OCI-LY7 (cell line): ENCODE data around the gene ENAM. TPM values are rescaled to one million over a fixed set of nuclear protein-coding genes. Genes with fewer than 3 reads are reported as not detected.

Source experiments
- BruUV-seq: library from RNA; stranded (reverse); fragments of 400-500 nt; replicated peaks from 2 replicates; lab custom pipeline; 2021; lab: Mats Ljungman, UMichigan
- CTCF ChIA-PET: fragments of 300-600 bp; sonication (Branson Sonifier 250); formaldehyde crosslinking; loops from one replicate; lab custom pipeline; 2022; ENCODE audit warnings: antibody characterized with exemption; ENCODE audit not compliant: unreplicated experiment; lab: Charles Lee
- POLR2A ChIA-PET: fragments of 300-600 bp; sonication (Branson Sonifier 250); formaldehyde crosslinking; loops from one replicate; lab custom pipeline; 2022; ENCODE audit warnings: antibody characterized with exemption; lab: Charles Lee
- DNase-seq: peaks from one replicate; pipeline ENCODE4 v3.0.0-alpha.2; 2015; ENCODE audit warnings: low spot score
- H2AFZ ChIP-seq: fragments of 200-600 bp; sonication (generic), shearing (Covaris generic); 2 replicates; pipeline ENCODE4 v1.6.1; 2014; ENCODE audit warnings: mild to moderate bottlenecking, antibody characterized with exemption, low read length, moderate library complexity
- H3K27ac ChIP-seq: fragments of 200-600 bp; sonication (generic); 2 replicates; pipeline ENCODE4 v1.5.1; 2014; ENCODE audit warnings: mixed run types, low read depth, mild to moderate bottlenecking, moderate library complexity, low read length, inconsistent platforms; ENCODE audit not compliant: poor library complexity, severe bottlenecking
- H3K36me3 ChIP-seq: fragments of 200-600 bp; sonication (generic); 2 replicates; pipeline ENCODE4 v1.6.1; 2014; ENCODE audit warnings: mild to moderate bottlenecking, antibody characterized with exemption, low read length, moderate library complexity, mixed read lengths; ENCODE audit not compliant: insufficient read depth
- H3K4me1 ChIP-seq: fragments of 200-600 bp; sonication (generic); 2 replicates; pipeline ENCODE4 v1.5.1; 2014; ENCODE audit warnings: mild to moderate bottlenecking, low read length; ENCODE audit not compliant: insufficient read depth, poor library complexity, severe bottlenecking
- H3K4me2 ChIP-seq: fragments of 200-600 bp; sonication (generic); 2 replicates; pipeline ENCODE4 v1.6.1; 2014; ENCODE audit warnings: mild to moderate bottlenecking, low read length
- H3K4me3 ChIP-seq: fragments of 200-600 bp; sonication (generic); 2 replicates; pipeline ENCODE4 v1.5.1; 2014; ENCODE audit warnings: mild to moderate bottlenecking, low read depth, low read length; ENCODE audit not compliant: poor library complexity, severe bottlenecking
- H3K79me2 ChIP-seq: fragments of 200-600 bp; sonication (generic); 2 replicates; pipeline ENCODE4 v1.6.1; 2016; ENCODE audit warnings: low read depth, mild to moderate bottlenecking, low read length, moderate library complexity, mixed read lengths; ENCODE audit not compliant: insufficient read depth
- H3K9me2 ChIP-seq: fragments of 200-600 bp; sonication (generic); 2 replicates; pipeline ENCODE4 v1.6.1; 2016; ENCODE audit warnings: mild to moderate bottlenecking, low read length, mixed read lengths; ENCODE audit not compliant: insufficient read depth
- H3K9me3 ChIP-seq: fragments of 200-600 bp; sonication (generic); 2 replicates; pipeline ENCODE4 v1.6.1; 2014; ENCODE audit warnings: mild to moderate bottlenecking, mixed run types, low read length, mixed read lengths
- H4K20me1 ChIP-seq: fragments of 200-600 bp; sonication (generic); 2 replicates; pipeline ENCODE4 v1.6.1; 2014; ENCODE audit warnings: mild to moderate bottlenecking, antibody characterized with exemption, low read length, moderate library complexity, mixed read lengths; ENCODE audit not compliant: insufficient read depth
- EZH2phosphoT487 ChIP-seq: fragments of 200-600 bp; sonication (generic); IDR thresholded peaks from 2 replicates; pipeline ENCODE4 v1.6.1; 2018; ENCODE audit warnings: low read depth, borderline replicate concordance, mild to moderate bottlenecking, mixed run types, antibody characterized with exemption, low read length, moderate library complexity, mixed read lengths
- intact Hi-C: fragments of 100-400 bp; cut with micrococcal nuclease; formaldehyde crosslinking; loops from one replicate; pipeline ENCODE4 v1.10.0; 2022; ENCODE audit not compliant: unreplicated experiment
- total RNA-seq, 2 experiments: library from RNA; depleted of rRNA in 1 of 2; stranded (reverse); fragments of >200 nt in 1 of 2; shearing (Covaris generic) in 1 of 2; gene quantifications; 2 replicates each; pipeline ENCODE4 v1.2.3, GENCODE V29; 2014 to 2022
- TF ChIP-seq, protein P1 (sequence below): fragments of 200-600 bp; sonication (generic); conservative IDR thresholded peaks from 2 replicates; pipeline ENCODE4 v1.5.1; 2014; ENCODE audit warnings: mild to moderate bottlenecking, antibody characterized with exemption, low read length, moderate library complexity, mixed read lengths

The ENAM gene
- total RNA-seq, 2 experiments from 2014 or later, result 0.32 to 3.5 TPM

DNA sequence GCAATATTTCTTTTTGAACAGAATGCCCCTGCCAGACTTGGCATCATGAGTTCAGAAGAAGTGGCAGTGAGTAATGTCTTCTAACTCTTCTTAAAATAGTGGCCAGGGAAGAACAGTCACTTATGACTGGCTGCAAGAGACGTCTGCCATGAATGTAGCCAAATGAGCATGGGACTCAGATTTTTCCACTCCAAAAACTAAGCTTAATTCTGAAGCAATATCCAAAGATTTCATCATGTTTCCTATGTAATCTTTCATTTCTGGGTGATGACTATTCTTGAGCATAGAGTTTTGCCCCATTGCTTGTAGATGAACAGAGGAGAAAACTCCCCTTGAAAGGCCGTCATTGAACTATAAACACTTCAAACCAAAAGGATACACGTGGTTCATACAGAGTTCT is 24.7 kb upstream of the ENAM start:
- ChIA-PET POLR2A (interaction anchor here (0.6 to 2.6 kb wide), 4 partner anchors 12 to 437 kb away, joined by 3 to 7 read pairs (median 4); no protein-coding TSS in a partner anchor), CTCF (interaction anchor here (1.0 kb wide), 1 partner anchor 10 kb away, joined by 3 read pairs; no protein-coding TSS in a partner anchor)
- BruUV-seq, result no TSS peak

DNA sequence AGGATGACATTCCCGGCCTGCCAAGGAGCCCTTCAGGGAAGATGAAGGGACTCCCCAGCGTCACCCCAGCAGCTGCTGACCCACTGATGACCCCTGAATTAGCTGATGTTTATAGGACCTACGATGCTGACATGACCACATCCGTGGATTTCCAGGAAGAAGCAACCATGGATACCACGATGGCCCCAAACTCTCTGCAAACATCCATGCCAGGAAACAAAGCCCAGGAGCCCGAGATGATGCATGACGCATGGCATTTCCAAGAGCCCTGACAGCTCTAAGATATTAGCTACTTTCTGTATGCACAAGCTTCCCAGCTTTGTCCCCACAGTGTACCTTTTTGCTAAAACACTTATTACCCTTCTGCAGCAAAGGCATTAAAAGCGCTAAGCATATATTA is 22.1 kb upstream of the ENAM start:
- DNase-seq, result no peak
- Histone ChIP-seq H3K9me2 (no peaks in the 10 kb centered on the region), H3K36me3 (no peaks in the 10 kb centered on the region), H3K27ac (no peak overlapping the region), H3K4me2 (no peak overlapping the region), H3K79me2 (no peaks in the 10 kb centered on the region), H3K4me3 (no peak overlapping the region), H4K20me1 (no peaks in the 10 kb centered on the region), H2AFZ (no peak overlapping the region), H3K9me3 (no peaks in the 10 kb centered on the region), H3K4me1 (peaks cover 7% of the 10 kb centered on the region)
- TF ChIP-seq EZH2phosphoT487, result no peak
- TF ChIP-seq, protein P1, sequence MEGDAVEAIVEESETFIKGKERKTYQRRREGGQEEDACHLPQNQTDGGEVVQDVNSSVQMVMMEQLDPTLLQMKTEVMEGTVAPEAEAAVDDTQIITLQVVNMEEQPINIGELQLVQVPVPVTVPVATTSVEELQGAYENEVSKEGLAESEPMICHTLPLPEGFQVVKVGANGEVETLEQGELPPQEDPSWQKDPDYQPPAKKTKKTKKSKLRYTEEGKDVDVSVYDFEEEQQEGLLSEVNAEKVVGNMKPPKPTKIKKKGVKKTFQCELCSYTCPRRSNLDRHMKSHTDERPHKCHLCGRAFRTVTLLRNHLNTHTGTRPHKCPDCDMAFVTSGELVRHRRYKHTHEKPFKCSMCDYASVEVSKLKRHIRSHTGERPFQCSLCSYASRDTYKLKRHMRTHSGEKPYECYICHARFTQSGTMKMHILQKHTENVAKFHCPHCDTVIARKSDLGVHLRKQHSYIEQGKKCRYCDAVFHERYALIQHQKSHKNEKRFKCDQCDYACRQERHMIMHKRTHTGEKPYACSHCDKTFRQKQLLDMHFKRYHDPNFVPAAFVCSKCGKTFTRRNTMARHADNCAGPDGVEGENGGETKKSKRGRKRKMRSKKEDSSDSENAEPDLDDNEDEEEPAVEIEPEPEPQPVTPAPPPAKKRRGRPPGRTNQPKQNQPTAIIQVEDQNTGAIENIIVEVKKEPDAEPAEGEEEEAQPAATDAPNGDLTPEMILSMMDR, result no peak
- POLR2A ChIA-PET, result interaction anchor here (0.6 to 1.8 kb wide), 5 partner anchors 16 to 529 kb away, joined by 3 to 5 read pairs (median 4); no protein-coding TSS in a partner anchor
- intact Hi-C loops, result no loop called here
- BruUV-seq, result no TSS peak
- CTCF ChIA-PET, result no interaction called here

More for the DNA sequence above, 24.7 kb upstream of the ENAM start:
- no peak for TF ChIP-seq EZH2phosphoT487
- TF ChIP-seq, protein P1, result no peak
- Histone ChIP-seq H3K36me3 (no peaks in the 10 kb centered on the region), H2AFZ (no peak overlapping the region), H3K9me3 (no peaks in the 10 kb centered on the region), H3K4me1 (peaks cover 7% of the 10 kb centered on the region), H3K79me2 (no peaks in the 10 kb centered on the region), H3K27ac (no peak overlapping the region), H3K4me3 (no peak overlapping the region), H3K9me2 (no peaks in the 10 kb centered on the region), H4K20me1 (no peaks in the 10 kb centered on the region), H3K4me2 (no peak overlapping the region)
- intact Hi-C loops, result loop anchor here (5.0 kb wide), 4 partner anchors 213 to 1108 kb away; no protein-coding TSS in a partner anchor
- no peak for DNase-seq

DNA sequence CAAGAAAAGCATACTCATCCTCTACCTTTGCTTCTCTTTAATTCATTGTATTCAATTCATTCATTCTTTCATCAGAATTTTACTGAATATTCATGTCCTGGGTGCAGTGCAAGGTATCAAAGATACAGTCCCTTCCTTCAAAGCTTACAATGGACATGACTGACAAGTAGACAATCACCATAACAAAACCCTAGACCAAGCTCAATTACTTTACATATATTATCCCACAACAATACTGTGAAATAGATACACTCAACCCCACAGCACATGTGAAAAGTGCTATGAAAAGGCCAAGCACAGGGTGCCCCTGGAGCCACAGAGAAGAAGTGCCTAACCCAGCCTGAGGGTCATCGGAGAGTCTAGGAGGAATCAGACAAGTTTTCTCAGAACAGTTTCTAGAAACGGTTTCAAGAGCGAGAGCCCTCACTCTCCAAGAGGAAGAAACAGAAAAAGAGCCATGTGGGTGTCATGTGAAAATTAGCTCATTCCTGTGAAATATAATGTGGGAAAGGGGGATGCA is 21.1 kb upstream of the ENAM start:
- Histone ChIP-seq H3K4me2 (no peak overlapping the region), H3K4me3 (no peak overlapping the region), H2AFZ (no peak overlapping the region), H3K4me1 (no peaks in the 10 kb centered on the region), H3K9me3 (no peaks in the 10 kb centered on the region), H3K9me2 (no peaks in the 10 kb centered on the region), H3K27ac (no peak overlapping the region), H3K36me3 (no peaks in the 10 kb centered on the region), H3K79me2 (no peaks in the 10 kb centered on the region), H4K20me1 (no peaks in the 10 kb centered on the region)
- no TSS peak for BruUV-seq
- TF ChIP-seq, protein P1, result no peak
- no peak for TF ChIP-seq EZH2phosphoT487
- no peak for DNase-seq
- CTCF ChIA-PET, result interaction anchor here (0.6 kb wide), 1 partner anchor 386 kb away, joined by 3 read pairs; the partner anchor contains the start of gene DCK
- intact Hi-C loops, result no loop called here
- POLR2A ChIA-PET, result interaction anchor here (0.6 to 1.8 kb wide), 4 partner anchors 17 to 398 kb away, joined by 3 to 5 read pairs (median 4); no protein-coding TSS in a partner anchor
